GM23338 (cell line): Measurements from ENCODE around the gene MGAT2. TPM values are rescaled to one million over a fixed set of nuclear protein-coding genes. Genes with fewer than 3 reads are reported as not detected.

Experiments used
- ATAC-seq: fragments of 200-7000 bp; cut with Tn5 transposase; 3 replicates; pipeline ENCODE4 v1.9.1; 2020
- DNase-seq: peaks from one replicate; pipeline ENCODE4 v3.0.0-alpha.2; 2015; ENCODE audit warnings: low spot score
- H2AFZ ChIP-seq: fragments of 200-600 bp; sonication (generic); 2 replicates; pipeline ENCODE4 v1.8.0; 2016; ENCODE audit warnings: antibody characterized with exemption, mild to moderate bottlenecking, moderate library complexity
- H3F3A ChIP-seq: fragments of 200-600 bp; sonication (generic); replicated peaks from 2 replicates; pipeline ENCODE4 v1.8.0; 2017; ENCODE audit warnings: antibody characterized with exemption, mixed run types, low read depth
- H3K27ac ChIP-seq: fragments of 200-600 bp; sonication (generic); 2 replicates; pipeline ENCODE4 v1.6.1; 2016; ENCODE audit warnings: low read depth
- H3K27me3 ChIP-seq: fragments of 200-600 bp; sonication (generic); 2 replicates; pipeline ENCODE4 v1.8.0; 2016; ENCODE audit warnings: mild to moderate bottlenecking, mixed run types, moderate library complexity; ENCODE audit not compliant: insufficient read depth
- H3K36me3 ChIP-seq: fragments of 200-600 bp; sonication (generic); 2 replicates; pipeline ENCODE4 v1.8.0; 2016; ENCODE audit warnings: mild to moderate bottlenecking; ENCODE audit not compliant: insufficient read depth
- H3K4me1 ChIP-seq: fragments of 200-600 bp; sonication (generic); 2 replicates; pipeline ENCODE4 v1.8.0; 2016; ENCODE audit warnings: mild to moderate bottlenecking, moderate library complexity; ENCODE audit not compliant: insufficient read depth
- H3K4me2 ChIP-seq: fragments of 200-600 bp; sonication (generic); 2 replicates; pipeline ENCODE4 v1.7.1; 2017; ENCODE audit warnings: mixed run types
- H3K4me3 ChIP-seq: fragments of 200-600 bp; sonication (generic); 2 replicates; pipeline ENCODE4 v1.6.1; 2016; ENCODE audit warnings: mixed run types
- H3K79me2 ChIP-seq: fragments of 200-600 bp; sonication (generic); replicated peaks from 2 replicates; pipeline ENCODE4 v1.8.0; 2017; ENCODE audit warnings: mild to moderate bottlenecking; ENCODE audit not compliant: insufficient read depth
- H3K9me2 ChIP-seq: fragments of 200-600 bp; sonication (generic); 2 replicates; pipeline ENCODE4 v1.8.0; 2017; ENCODE audit not compliant: insufficient read depth
- H4K20me1 ChIP-seq: fragments of 200-600 bp; sonication (generic); replicated peaks from 2 replicates; pipeline ENCODE4 v1.8.0; 2017; ENCODE audit warnings: mild to moderate bottlenecking; ENCODE audit not compliant: insufficient read depth
- H3K27ac Mint-ChIP-seq: 2 replicates; pipeline ENCODE4 v1.8.0; 2020; ENCODE audit warnings: inconsistent platforms, mild to moderate bottlenecking, moderate library complexity, mixed read lengths
- H3K27me3 Mint-ChIP-seq: 3 replicates; pipeline ENCODE4 v1.8.0; 2022; ENCODE audit warnings: low read depth, mild to moderate bottlenecking, moderate library complexity, mixed read lengths, inconsistent platforms; ENCODE audit not compliant: insufficient read depth, poor library complexity
- H3K36me3 Mint-ChIP-seq: 3 replicates; pipeline ENCODE4 v1.8.0; 2021; ENCODE audit warnings: low read depth, mild to moderate bottlenecking, inconsistent platforms, moderate library complexity, mixed read lengths
- H3K4me1 Mint-ChIP-seq: 3 replicates; pipeline ENCODE4 v1.8.0; 2020; ENCODE audit warnings: mild to moderate bottlenecking, inconsistent platforms, mixed read lengths
- H3K4me3 Mint-ChIP-seq: 3 replicates; pipeline ENCODE4 v1.8.0; 2021; ENCODE audit warnings: moderate library complexity, mild to moderate bottlenecking, inconsistent platforms, mixed read lengths
- H3K9me3 Mint-ChIP-seq: 3 replicates; pipeline ENCODE4 v1.8.0; 2020; ENCODE audit warnings: moderate library complexity, mild to moderate bottlenecking, inconsistent platforms, mixed read lengths
- CREB1 ChIP-seq: fragments of 250-450 bp; sonication (Bioruptor Pico); IDR thresholded peaks from 2 replicates; pipeline ENCODE4 v1.5.0; 2020; ENCODE audit warnings: low read depth, mild to moderate bottlenecking, moderate library complexity
- JUNB ChIP-seq: IDR thresholded peaks from one replicate; pipeline ENCODE4 v1.6.1; 2016; ENCODE audit warnings: antibody characterized with exemption; ENCODE audit not compliant: unreplicated experiment
- ZNF114 ChIP-seq: fragments of 250-450 bp; sonication (Bioruptor Pico); IDR thresholded peaks from 2 replicates; pipeline ENCODE4 v1.5.0; 2020; ENCODE audit warnings: mild to moderate bottlenecking, moderate library complexity
- ZNF462 ChIP-seq: fragments of 250-450 bp; sonication (Bioruptor Pico); IDR thresholded peaks from 2 replicates; pipeline ENCODE4 v1.5.0; 2020; ENCODE audit warnings: mild to moderate bottlenecking, moderate library complexity
- polyA plus RNA-seq: library from polyadenylated mRNA; unstranded; fragments of >200 nt; fragmentation: Nextera tagmentation; extraction: Ambion mirVana; gene quantifications from 2 replicates; pipeline ENCODE4 v1.2.1, GENCODE V29; 2016
- total RNA-seq: library from RNA; depleted of rRNA; stranded (reverse); fragments of >200 nt; shearing (Covaris generic); gene quantifications from 2 replicates; pipeline ENCODE4 v1.2.3, GENCODE V29; 2014

MGAT2 gene
- total and polyA plus RNA-seq, 2 experiments from 2014 or later = 10.1 to 31.6 TPM

GRCh38 chr14:49636866-49637265 is 16.3 kb downstream of the MGAT2 start:
- no peak overlapping the region for H3K27ac Mint-ChIP-seq

More at GRCh38 chr14:49636866-49637265, 16.3 kb downstream of the MGAT2 start:
- H3K36me3 Mint-ChIP-seq = peaks cover 67% of the 10 kb centered on the region
- ATAC-seq (no peak), DNase-seq (no peak)
- Histone ChIP-seq H3K36me3 (peaks cover 16% of the 10 kb centered on the region; the same call in 1 of the 2 replicates), H4K20me1 (peaks cover 34% of the 10 kb centered on the region), H3K27ac (0 out of 2 replicates have a peak overlapping the region, but pooled peaks have one; percentile 23), H3K9me2 (no peaks in the 10 kb centered on the region), H3K4me3 (no peak overlapping the region), H3K27me3 (no peaks in the 10 kb centered on the region), H3K79me2 (peaks cover 87% of the 10 kb centered on the region), H3F3A (peaks cover 16% of the 10 kb centered on the region), H2AFZ (no peak overlapping the region), H3K4me1 (peaks cover 10% of the 10 kb centered on the region; the same call in 1 of the 2 replicates), H3K4me2 (peak overlapping the region; percentile 90; the same call in 1 of the 2 replicates)
- peaks cover 29% of the 10 kb centered on the region for H3K4me1 Mint-ChIP-seq
- H3K27me3 Mint-ChIP-seq = peaks cover 12% of the 10 kb centered on the region
- H3K9me3 Mint-ChIP-seq = peaks cover 7% of the 10 kb centered on the region; the same call in 2 of the 3 replicates
- TF ChIP-seq ZNF114 (CRISPR knock-in tag) = no peak
- no peak for TF ChIP-seq CREB1
- no peak for TF ChIP-seq JUNB
- TF ChIP-seq ZNF462 = no peak
- H3K4me3 Mint-ChIP-seq = peak overlapping the region; percentile 51
